Activated naive CD4-positive, alpha-beta T cell treated with anti-CD3 and anti-CD28 coated beads, Interleukin-2, amount 10 ng/mL, durations not matched to agents 7 days and 5 days (primary cell): ENCODE results near the gene PSMB2.
A peak's percentile ranks its signal among the peaks of the same experiment; 100 is the strongest.

ENCODE experiments used
- CTCF ChIA-PET: fragments of 350-600 bp; sonication (Branson Sonifier 250); formaldehyde crosslinking; loops from one replicate; lab custom pipeline; 2021; ENCODE audit warnings: antibody characterized with exemption; lab: Charles Lee
- DNase-seq: peaks from one replicate; pipeline ENCODE4 v3.0.0-alpha.2; 2020
- H3K27ac Mint-ChIP-seq: one replicate; pipeline ENCODE4 v1.8.0; 2021; ENCODE audit warnings: mild to moderate bottlenecking, moderate library complexity, mixed read lengths
- H3K27me3 Mint-ChIP-seq: one replicate; pipeline ENCODE4 v1.8.0; 2021; ENCODE audit warnings: mild to moderate bottlenecking, mixed read lengths
- H3K36me3 Mint-ChIP-seq: one replicate; pipeline ENCODE4 v1.8.0; 2021; ENCODE audit warnings: mixed read lengths
- H3K4me1 Mint-ChIP-seq: one replicate; pipeline ENCODE4 v1.8.0; 2021; ENCODE audit warnings: mixed read lengths
- H3K4me3 Mint-ChIP-seq: one replicate; pipeline ENCODE4 v1.8.0; 2021; ENCODE audit warnings: mild to moderate bottlenecking, moderate library complexity, mixed read lengths
- H3K9me3 Mint-ChIP-seq: one replicate; pipeline ENCODE4 v1.8.0; 2021; ENCODE audit warnings: mixed read lengths

PSMB2 gene

DNA sequence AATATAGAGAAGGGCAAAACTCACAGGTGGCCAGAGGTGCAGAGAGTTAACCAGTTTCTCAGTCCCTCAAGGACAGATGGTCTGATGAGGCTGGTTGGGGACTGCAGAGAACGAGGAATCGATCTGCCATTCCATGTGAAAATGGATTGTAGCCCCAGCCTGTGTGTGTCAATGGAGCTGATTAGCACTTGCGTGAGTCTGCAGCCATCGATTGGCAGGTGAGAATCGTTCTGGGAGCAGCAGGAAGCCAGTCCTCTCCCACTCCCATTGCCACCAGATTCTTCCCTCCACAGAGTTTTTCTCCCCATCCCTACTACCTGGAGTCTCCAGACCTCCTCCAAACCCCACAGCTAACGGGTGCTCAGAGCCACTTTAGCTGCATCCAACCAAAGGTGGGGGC is 18.3 kb upstream of the PSMB2 start:
- Mint-ChIP-seq H3K4me1 (no peaks in the 10 kb centered on the region), H3K36me3 (no peaks in the 10 kb centered on the region), H3K27me3 (peaks cover 31% of the 10 kb centered on the region), H3K27ac (no peak overlapping the region), H3K9me3 (no peaks in the 10 kb centered on the region), H3K4me3 (no peak overlapping the region)
- CTCF ChIA-PET, result no interaction called here
- DNase-seq, result no peak

DNA sequence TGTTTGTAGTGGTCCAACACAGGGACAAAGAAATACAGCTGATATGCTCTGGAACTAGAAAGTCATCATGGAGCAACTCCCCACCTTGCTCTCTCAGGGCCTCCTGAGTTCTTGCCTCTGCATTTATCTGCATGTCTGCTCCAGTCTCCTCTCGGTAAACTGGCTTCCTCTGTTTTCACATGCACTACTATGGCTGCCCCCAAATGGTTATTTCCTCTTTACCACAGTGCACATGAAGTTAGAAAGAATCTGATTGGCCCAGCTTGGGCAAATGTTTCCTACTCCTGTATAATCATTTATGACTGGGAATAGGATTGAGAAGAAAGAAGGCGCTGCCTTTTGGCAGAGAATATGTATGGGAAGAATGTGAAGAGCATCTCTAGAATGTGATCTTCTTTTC is 16.5 kb upstream of the PSMB2 start:
- peaks cover 29% of the 10 kb centered on the region for H3K27me3 Mint-ChIP-seq
- DNase-seq, result no peak
- CTCF ChIA-PET, result no interaction called here
- H3K9me3 Mint-ChIP-seq, result no peaks in the 10 kb centered on the region
- H3K27ac Mint-ChIP-seq, result no peak overlapping the region
- H3K36me3 Mint-ChIP-seq, result no peaks in the 10 kb centered on the region
- H3K4me3 Mint-ChIP-seq, result no peak overlapping the region
- no peaks in the 10 kb centered on the region for H3K4me1 Mint-ChIP-seq

DNA sequence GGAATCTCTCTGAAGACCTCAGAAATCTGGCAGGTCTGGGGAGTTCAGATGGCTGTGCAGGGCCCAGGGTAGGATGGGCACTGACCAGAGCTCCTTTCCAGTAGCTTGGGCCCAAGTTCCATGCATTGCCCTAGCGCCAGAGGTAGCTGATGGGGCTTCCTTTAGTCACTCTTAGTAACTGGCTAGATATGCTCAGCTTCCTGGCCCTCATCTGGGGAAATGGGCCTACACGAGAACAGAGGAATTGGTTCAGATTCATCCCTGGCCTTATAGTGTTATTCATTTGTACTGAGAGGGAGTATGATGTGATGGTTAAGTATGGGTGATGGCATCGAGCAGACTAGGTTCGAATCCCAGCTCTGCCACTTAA is 15.5 kb upstream of the PSMB2 start:
- Mint-ChIP-seq H3K4me1 (no peaks in the 10 kb centered on the region), H3K4me3 (no peak overlapping the region), H3K36me3 (no peaks in the 10 kb centered on the region), H3K27ac (no peak overlapping the region), H3K27me3 (peaks cover 29% of the 10 kb centered on the region), H3K9me3 (no peaks in the 10 kb centered on the region)
- CTCF ChIA-PET, result no interaction called here
- no peak for DNase-seq

DNA sequence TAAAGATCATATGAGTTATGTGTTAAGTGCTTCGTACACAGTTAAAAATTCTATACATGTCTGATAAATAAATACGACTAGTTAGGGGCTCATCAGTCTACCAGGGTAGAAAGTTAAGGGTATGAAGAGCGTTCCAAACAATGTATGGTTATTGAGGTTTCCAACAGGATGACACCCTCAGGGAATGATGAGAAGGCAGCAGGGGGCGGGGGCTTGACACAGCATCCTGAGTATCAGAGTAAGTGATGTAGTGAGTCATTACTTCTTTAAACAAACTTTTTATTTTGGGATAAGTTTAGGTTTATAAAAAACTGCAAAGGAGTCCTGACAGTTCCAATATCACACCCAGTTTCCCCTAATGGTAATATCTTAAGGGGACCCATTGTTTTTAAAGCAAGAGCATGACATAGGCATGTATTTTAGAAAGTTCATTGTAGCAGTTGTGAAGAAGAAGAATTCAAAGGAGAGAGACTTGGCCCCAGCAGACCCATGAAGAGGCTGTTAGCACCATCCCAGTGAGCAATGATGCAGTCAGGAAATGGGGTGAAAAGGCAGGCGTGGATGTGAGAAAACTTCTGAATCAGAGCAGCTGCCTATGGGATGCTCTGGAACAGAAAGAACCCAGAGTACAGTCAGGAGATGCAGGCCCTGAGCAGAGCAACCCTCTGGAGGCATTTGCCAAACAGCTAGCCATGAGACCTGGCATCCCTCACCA is 15.0 kb upstream of the PSMB2 start:
- no peaks in the 10 kb centered on the region for H3K4me1 Mint-ChIP-seq
- no peaks in the 10 kb centered on the region for H3K36me3 Mint-ChIP-seq
- CTCF ChIA-PET, result no interaction called here
- no peaks in the 10 kb centered on the region for H3K9me3 Mint-ChIP-seq
- no peak overlapping the region for H3K4me3 Mint-ChIP-seq
- H3K27ac Mint-ChIP-seq, result no peak overlapping the region
- H3K27me3 Mint-ChIP-seq, result peaks cover 32% of the 10 kb centered on the region
- DNase-seq, result no peak

DNA sequence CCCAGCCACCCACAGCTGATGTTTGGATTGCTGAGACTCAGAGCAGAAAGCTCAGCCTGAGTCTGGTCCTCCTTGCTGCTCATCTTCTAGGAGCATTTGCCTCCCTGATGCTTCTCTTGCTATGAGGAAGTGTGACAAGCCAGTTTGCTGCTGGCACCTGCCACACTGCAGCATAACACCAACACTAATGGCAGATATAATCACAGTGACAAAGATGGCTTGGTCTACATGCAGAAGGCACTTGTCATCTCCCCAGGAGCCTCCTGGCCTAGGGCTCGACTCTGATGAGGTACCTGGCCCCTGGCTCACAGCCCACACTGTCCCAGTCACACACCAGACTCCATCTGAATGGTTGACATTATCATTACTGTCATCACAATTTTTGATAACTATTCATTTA is 13.9 kb upstream of the PSMB2 start:
- H3K4me3 Mint-ChIP-seq, result no peak overlapping the region
- no peaks in the 10 kb centered on the region for H3K9me3 Mint-ChIP-seq
- no peak for DNase-seq
- peaks cover 24% of the 10 kb centered on the region for H3K27me3 Mint-ChIP-seq
- no peak overlapping the region for H3K27ac Mint-ChIP-seq
- CTCF ChIA-PET, result no interaction called here
- H3K36me3 Mint-ChIP-seq, result no peaks in the 10 kb centered on the region
- no peaks in the 10 kb centered on the region for H3K4me1 Mint-ChIP-seq

DNA sequence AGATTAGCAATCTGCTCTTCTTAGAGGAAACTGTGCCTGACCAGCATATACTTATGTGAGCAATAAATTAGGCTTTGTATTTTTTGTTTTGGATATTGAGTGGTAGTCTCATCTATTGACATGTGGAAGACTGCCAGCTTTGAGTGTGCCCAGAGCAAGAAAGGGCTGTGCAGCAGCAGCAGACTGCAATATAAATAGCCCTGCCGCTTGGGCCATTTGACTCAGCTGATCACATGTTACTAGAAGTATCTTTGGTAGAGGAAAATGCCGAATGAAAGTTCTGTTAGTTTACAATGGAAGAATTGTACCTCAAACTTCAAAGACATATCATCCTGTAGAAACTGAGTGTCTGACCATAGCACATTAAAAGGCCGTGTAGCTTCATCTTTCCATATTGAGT is 9.1 kb upstream of the PSMB2 start:
- Mint-ChIP-seq H3K27ac (no peak overlapping the region), H3K4me1 (no peaks in the 10 kb centered on the region), H3K9me3 (no peaks in the 10 kb centered on the region), H3K4me3 (no peak overlapping the region), H3K36me3 (no peaks in the 10 kb centered on the region), H3K27me3 (peaks cover 32% of the 10 kb centered on the region)
- CTCF ChIA-PET, result interaction anchor here (1.2 to 2.2 kb wide), 2 partner anchors 65 kb away, joined by 5 to 6 read pairs; no protein-coding TSS in a partner anchor
- DNase-seq, result no peak

DNA sequence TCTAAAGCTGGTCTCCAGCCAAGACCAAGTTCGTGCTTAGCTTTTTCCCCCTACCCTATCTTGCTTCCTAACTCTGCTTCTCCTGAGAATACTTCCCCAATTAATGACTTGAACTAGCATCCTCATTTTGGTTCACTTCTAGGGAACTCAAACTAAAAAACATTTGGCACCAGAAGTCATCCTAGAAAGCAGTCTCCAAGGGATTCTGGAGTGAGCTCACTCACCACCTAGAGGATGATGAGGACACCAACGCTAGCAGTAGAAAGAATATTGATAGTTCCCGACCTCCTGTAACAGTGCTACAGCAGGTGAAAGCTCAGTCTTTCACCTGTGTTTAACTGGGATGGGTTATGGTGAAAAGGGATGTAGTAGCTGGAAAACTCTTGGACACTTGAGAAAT is 4.7 kb upstream of the PSMB2 start:
- Mint-ChIP-seq H3K9me3 (no peaks in the 10 kb centered on the region), H3K4me3 (no peak overlapping the region), H3K36me3 (peaks cover 6% of the 10 kb centered on the region), H3K27ac (no peak overlapping the region), H3K27me3 (peaks cover 52% of the 10 kb centered on the region), H3K4me1 (peaks cover 12% of the 10 kb centered on the region)
- DNase-seq, result no peak
- CTCF ChIA-PET, result interaction anchor here (1.5 to 1.9 kb wide), 5 partner anchors 69 to 195 kb away, joined by 3 to 8 read pairs (median 6); no protein-coding TSS in a partner anchor

DNA sequence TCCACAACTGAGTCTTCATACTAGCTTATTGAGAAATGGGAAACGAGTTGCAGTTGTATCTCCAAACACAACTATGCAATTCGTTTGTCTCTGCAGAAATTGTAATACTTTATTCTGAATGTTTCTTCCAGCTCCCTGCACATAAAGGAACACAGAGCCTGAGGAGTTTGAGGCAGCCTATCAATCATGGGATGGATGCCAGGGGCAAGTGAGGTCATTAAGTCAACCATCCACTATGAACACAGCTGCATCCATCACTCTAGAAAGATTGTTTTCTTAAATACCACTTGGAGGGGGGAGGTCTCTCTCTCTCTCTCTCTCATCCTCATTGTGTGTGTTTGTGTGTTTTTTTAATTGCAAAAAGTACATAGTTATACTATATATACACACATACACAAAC is 2.9 kb upstream of the PSMB2 start:
- H3K27ac Mint-ChIP-seq, result no peak overlapping the region
- CTCF ChIA-PET, result interaction anchor here (0.6 kb wide), 1 partner anchor 114 kb away, joined by 4 read pairs; no protein-coding TSS in a partner anchor

DNA sequence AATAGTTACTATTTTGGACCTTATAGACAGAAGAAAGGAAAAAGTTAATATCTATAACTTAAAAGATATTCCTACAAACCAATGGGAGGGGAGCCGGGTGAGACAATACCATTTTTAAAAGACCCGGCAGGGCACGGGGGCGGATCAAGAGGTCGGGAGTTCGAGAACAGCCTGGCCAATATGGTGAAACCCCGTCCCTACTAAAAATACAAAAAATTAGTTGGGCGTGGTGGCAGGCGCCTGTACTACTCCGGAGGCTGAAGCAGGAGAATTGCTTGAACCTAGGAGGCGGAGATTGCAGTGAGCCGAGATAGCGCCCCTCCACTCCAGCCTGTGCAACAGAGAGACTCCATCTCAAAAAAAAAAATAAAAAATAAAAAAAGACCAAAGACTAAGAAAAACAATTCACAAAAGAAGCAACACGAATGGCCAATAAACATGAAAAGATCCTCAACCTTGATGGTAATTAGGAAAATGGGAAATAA is 1.2 kb upstream of the PSMB2 start:
- Mint-ChIP-seq H3K27me3 (peaks cover 52% of the 10 kb centered on the region), H3K4me3 (peak overlapping the region; percentile 100), H3K27ac (peak overlapping the region; percentile 99), H3K36me3 (peaks cover 13% of the 10 kb centered on the region), H3K9me3 (no peaks in the 10 kb centered on the region), H3K4me1 (peaks cover 37% of the 10 kb centered on the region)
- DNase-seq, result peak; percentile 23
- CTCF ChIA-PET, result interaction anchor here (1.0 kb wide), 1 partner anchor 75 kb away, joined by 3 read pairs; no protein-coding TSS in a partner anchor

More for the DNA sequence above, 2.9 kb upstream of the PSMB2 start:
- no peak for DNase-seq
- Mint-ChIP-seq H3K9me3 (no peaks in the 10 kb centered on the region), H3K4me3 (no peak overlapping the region), H3K27me3 (peaks cover 52% of the 10 kb centered on the region), H3K36me3 (peaks cover 6% of the 10 kb centered on the region), H3K4me1 (peaks cover 24% of the 10 kb centered on the region)

DNA sequence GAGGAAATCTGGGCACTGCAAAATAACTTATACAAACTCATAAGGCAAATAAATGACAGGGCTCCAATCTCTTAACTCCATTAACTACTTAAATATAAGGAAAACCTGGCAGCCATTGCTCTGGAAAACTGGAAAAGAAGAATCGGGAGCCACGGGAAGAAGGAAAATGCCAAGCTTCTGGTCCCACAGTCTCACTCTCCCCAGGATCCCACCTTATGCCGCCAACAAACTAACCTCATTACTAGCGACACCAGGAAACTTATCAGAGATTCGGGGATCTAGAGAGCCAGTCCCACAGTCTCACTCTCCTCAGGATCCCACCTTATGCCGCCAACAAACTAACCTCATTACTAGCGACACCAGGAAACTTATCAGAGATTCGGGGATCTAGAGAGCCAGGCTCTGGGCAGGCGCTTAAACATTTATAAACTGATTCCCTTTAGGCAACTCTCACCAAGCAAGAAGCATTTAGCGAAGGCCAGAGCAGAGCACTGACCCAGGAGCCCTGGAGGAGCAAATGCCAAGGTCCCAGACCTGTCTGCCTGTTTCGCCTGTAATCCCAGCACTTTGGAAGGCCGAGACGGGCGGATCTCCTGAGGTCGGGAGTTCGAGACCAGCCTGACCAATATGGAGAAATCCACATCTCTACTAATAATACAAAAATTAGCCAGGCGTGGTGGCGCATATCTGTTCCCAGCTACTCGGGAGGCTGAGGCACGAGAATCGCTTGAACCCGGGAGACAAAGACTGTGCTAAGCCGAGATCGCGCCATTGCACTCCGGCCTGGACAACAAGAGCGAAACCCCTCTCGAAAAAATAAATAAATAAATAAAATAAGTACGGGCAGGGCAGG is 720 bp downstream of the PSMB2 start:
- Mint-ChIP-seq H3K36me3 (peaks cover 20% of the 10 kb centered on the region), H3K9me3 (no peaks in the 10 kb centered on the region), H3K4me3 (peak overlapping the region; percentile 100), H3K27ac (peak overlapping the region; percentile 99), H3K27me3 (peaks cover 37% of the 10 kb centered on the region), H3K4me1 (peaks cover 46% of the 10 kb centered on the region)
- CTCF ChIA-PET, result interaction anchor here (1.0 kb wide), 1 partner anchor 75 kb away, joined by 3 read pairs; no protein-coding TSS in a partner anchor
- DNase-seq, result no peak

DNA sequence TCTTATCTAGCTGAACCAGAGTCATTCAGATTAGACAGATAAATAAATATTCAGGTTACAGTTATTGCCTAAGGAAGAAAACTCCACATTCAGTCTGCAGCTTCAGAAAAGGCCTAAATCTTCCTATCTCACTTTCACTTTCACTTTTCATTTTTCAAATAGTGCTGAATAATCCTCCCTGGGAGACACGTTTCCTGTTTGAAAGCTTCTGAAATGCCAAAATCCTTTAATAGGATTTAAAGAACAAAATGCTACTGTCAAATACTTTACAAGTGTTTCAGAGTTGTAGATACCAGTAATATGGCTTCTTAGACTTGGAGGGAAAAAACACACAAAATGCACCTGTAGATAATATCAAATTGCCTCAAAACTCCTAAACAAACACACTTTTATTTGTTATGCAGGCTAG is 3.9 kb downstream of the PSMB2 start:
- DNase-seq, result no peak
- H3K27ac Mint-ChIP-seq, result peak overlapping the region; percentile 90
- peaks cover 8% of the 10 kb centered on the region for H3K27me3 Mint-ChIP-seq
- H3K4me3 Mint-ChIP-seq, result peak overlapping the region; percentile 67
- peaks cover 44% of the 10 kb centered on the region for H3K4me1 Mint-ChIP-seq
- no peaks in the 10 kb centered on the region for H3K9me3 Mint-ChIP-seq
- CTCF ChIA-PET, result interaction anchor here (1.1 to 1.6 kb wide), 2 partner anchors 68 to 78 kb away, joined by 3 to 4 read pairs; no protein-coding TSS in a partner anchor
- H3K36me3 Mint-ChIP-seq, result peaks cover 32% of the 10 kb centered on the region

DNA sequence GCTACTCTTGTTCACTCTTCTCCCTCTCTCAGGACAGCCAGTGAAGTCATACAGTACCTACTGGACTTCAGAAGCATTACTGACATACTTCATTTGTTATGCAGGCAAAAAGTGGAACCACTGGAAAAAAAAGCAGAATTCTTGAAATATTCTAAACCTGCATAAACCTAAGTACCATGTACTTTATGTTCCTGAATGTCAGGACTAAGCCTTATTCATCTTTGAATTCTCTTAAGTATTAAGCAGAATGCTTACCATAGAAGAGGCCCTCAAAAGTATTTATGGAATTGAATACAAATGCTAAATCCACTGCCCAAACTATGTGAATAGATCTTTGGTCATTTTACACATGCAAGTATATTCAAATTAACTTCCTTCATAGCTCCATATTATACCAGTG is 7.8 kb downstream of the PSMB2 start:
- Mint-ChIP-seq H3K36me3 (peaks cover 50% of the 10 kb centered on the region), H3K4me1 (peaks cover 18% of the 10 kb centered on the region), H3K27me3 (no peaks in the 10 kb centered on the region), H3K27ac (no peak overlapping the region), H3K4me3 (no peak overlapping the region), H3K9me3 (no peaks in the 10 kb centered on the region)
- CTCF ChIA-PET, result no interaction called here
- DNase-seq, result no peak

DNA sequence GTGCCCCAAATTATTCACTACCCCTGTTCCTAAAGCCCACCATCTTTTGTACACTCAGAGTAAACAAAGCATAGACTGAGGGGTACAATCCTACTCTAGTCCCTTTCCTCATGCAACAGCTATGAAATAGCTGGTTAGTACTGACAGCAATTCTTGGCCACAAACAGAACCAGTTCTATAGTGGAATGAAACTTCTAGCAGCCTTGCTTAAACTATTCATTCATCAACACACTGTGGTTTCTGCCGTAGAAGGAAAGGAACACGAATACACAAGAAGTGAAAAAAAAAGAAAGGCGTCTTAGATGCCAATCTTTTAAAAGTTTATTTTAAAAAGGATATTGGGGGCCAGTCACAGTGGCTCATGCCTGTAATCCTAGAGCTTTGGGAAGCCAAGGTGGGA is 9.9 kb downstream of the PSMB2 start:
- Mint-ChIP-seq H3K4me3 (no peak overlapping the region), H3K4me1 (peaks cover 4% of the 10 kb centered on the region), H3K9me3 (no peaks in the 10 kb centered on the region), H3K27ac (no peak overlapping the region), H3K36me3 (peaks cover 57% of the 10 kb centered on the region), H3K27me3 (no peaks in the 10 kb centered on the region)
- no peak for DNase-seq
- CTCF ChIA-PET, result interaction anchor here (0.9 kb wide), 1 partner anchor 84 kb away, joined by 3 read pairs; no protein-coding TSS in a partner anchor

DNA sequence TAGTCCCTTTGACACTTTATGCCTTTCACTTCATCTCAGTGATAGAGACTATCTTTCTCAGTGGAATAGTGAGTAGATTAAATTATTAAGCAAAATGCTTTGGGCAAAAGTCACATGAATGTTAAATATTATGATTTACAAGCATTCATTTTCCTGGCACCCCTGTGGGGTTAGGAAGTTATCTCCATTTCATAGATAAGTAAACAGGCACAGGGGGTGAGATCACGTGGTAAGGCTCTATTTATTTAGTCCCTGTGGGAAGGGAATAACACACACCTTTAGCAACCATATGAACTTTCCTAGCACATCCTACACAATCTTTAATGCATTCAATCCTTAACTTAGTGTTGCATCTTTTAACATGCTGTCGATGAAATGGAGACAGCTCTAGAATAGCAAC is 12.3 kb downstream of the PSMB2 start:
- H3K4me3 Mint-ChIP-seq, result no peak overlapping the region
- H3K9me3 Mint-ChIP-seq, result no peaks in the 10 kb centered on the region
- CTCF ChIA-PET, result no interaction called here
- no peaks in the 10 kb centered on the region for H3K4me1 Mint-ChIP-seq
- H3K36me3 Mint-ChIP-seq, result peaks cover 48% of the 10 kb centered on the region
- no peaks in the 10 kb centered on the region for H3K27me3 Mint-ChIP-seq
- H3K27ac Mint-ChIP-seq, result no peak overlapping the region
- DNase-seq, result no peak
